HG03521 (cell line): ENCODE measurements around the gene KCNIP3.
"Not testable (repeated sequence)": the region's sequence is repeated elsewhere in the genome, so short reads cannot be mapped to it uniquely, and the experiment has no call there.

Experiments
- ATAC-seq: cut with Tn5 transposase; IDR thresholded peaks from one replicate; pipeline ENCODE4 v1.9.1; 2021; ENCODE audit warnings: mild to moderate bottlenecking, moderate library complexity; ENCODE audit not compliant: unreplicated experiment

KCNIP3 gene

DNA sequence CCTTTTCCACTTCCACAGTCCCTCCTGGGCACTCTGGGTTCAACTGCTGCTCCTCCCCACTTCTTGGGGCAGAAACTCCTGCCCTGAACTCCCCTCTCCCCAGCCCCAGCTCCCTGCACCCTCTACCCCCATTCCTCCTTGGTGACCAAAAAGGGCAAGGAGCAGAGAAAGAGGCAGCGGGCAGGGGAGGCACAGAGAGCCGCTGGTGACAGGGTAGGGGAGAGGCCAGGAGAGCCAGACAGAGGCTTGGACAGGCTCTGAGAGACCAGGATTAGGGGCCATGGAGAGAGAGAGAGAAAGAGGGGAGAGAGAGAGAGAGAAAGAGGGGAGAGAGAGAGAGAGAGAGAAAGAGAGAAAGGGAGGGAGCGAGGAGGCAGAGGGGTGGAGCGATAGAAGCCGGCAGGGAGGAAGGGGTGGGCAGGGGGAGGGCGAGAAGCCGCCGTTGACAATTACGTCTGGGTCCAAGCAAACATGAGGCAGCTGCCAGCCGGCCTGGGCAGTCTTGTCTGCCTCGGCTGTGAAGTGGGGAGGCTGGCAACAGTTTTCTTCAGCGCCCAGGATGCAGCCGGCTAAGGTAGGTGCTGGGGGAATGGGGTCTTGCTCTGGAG lies at the start of gene KCNIP3:
KCNIP3 (plus strand) TSS at position 468 of the 608 bp plus-strand sequence; CDS start at position 560, 92 bp downstream.
- no peak for ATAC-seq

DNA sequence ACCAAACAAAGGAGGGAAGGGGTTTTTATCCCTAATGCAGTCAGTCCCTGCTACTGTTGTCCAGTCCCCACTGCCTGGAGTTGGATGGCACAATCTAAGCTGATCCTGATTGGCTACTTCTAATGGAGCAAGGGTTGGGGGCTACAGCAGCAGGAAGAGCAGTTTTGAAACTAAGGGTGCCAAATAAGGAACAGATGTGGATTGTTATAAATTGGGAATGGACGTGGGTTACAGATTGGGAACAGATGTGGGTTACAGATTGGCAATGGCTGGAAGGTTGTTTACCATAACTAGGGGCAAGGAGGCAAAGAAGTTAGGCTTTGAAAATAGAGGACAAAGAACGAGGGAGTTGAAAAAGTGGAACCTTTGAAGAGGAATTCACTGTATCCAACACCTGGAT lies 38.9 kb upstream of the KCNIP3 start:
- no peak for ATAC-seq

DNA sequence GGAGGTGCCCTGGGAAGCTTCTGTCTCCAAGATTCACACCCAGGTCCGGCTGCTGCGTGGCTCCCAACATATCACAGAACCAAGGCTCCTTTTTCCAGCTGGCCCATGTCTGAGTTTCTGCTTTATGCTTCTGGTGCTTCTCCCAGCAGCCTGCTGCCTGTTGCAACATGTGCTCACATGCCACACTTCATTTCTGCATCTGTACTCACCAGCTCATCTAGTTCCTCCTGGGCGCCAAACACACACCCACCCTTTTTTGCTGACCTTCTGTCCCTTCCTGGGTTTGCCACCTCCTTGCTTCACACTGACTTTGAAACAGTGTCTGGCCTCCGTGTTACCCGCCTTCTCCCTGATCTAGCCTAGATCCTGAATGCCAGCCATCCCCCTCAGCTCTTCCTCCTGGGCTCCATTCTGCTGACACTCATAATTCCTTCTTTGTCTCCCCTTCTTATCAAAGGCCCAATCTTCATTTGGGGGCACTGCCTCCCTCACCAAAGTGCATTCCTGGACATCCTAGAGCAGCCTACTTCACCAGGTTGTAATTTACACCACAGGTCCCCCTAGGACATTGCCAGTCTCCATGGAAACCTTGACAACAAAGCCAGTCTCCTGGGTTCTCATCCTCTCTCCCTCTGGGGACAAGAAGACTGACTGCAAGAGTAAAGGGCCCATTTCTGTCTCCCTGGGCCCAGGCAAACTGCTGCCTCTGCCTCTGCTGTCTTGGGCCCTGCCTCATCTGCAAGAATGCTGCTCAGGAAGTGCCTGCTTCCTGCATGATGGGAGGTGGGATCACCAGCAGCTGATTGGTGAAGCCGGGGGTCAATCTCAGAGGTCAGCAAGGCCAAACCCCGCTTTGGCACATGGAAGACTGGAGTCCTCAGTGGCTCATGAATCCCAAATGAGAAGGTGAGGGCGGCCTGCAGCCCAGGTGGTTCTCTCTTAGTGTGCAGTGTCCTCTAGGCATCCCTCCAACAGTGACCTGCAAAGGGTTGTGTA lies 36.8 kb upstream of the KCNIP3 start:
- ATAC-seq = no peak

DNA sequence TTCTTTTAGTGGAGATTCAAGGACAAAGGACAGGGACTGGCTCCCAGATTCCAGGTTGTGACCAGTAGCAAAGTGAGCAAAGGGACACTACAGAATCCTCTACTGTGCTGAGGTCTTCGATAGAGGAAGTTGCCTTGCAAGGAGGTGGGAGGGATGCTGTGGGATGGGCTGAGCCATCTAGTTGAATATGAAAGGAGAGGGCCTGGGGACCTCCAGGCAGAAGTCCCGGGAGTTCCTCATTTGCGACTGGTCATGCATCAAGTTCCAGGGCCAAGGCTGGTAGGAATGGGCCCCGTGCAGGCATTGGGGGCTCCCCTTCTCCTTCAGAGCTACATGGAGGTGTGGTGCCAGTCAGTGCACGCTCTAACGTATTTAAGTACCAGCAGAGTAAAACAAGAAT lies 35.5 kb upstream of the KCNIP3 start:
- ATAC-seq = no peak

DNA sequence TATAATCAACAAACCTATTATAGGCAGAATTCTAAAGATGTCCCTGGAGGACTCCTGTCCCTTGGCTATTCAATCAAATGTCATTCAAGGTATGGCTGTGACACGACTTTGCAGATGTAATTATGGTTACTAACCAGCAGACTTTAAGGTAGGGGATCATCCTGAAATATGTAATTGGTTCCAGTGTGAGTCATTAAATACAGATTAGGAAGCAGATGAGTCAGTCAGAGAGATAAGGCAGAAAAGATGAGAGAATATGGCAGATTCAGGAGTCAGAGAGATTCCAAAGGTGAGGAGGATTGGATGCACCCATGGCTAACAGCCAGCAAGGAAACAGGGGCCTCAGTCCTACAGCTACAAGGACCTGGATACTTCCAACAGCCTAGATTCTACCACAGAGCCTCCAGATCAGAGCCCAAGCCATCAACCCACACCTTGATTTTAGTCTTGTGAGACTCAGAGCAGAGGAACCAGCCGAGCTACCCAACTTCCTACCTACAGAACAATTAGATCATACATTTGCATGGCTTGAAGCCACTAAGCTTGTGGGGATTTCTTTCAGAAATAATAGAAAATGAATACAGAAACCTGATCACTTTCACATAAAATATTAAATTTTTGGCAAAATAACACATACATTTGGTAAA lies 34.1 kb upstream of the KCNIP3 start:
- no peak for ATAC-seq

DNA sequence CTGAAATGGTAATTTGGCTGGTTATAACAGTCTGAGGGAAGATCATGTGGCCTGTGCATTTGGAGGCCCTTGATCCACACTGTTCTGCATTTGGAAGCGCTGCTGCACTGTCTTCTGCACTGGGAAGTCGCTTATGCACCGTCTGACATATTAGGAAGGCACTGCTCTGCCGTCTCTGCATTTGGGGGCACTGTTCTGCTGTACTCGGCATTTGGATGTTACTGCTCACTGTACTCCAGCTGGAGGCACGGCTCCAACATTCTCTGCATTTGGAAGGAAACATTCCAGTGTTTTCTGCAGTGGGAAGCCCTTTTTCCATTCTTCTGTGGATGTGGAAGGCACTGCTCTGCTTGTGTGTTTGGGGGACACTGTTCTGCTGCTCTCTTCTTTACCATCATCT lies 32.5 kb upstream of the KCNIP3 start:
- ATAC-seq = no peak

DNA sequence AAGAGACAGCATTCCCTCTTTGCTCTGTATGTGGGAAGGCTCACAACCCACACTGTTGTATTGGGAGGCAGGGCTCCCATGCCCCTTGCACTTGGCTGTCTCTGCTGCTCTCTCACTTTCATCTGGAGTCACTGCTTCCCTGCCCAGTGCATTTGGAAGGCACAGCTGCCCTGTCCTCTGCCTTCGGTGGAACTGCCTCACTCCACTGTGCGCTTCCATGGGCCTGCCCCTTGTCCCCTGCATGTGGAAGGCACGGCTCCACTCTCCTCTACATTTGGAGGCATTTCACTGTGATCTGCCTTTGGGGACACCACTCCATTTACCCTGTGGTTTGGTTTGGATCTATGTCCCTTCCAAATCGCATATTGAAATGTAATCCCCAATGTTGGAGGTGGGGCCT lies 32.0 kb upstream of the KCNIP3 start:
- ATAC-seq = no peak

DNA sequence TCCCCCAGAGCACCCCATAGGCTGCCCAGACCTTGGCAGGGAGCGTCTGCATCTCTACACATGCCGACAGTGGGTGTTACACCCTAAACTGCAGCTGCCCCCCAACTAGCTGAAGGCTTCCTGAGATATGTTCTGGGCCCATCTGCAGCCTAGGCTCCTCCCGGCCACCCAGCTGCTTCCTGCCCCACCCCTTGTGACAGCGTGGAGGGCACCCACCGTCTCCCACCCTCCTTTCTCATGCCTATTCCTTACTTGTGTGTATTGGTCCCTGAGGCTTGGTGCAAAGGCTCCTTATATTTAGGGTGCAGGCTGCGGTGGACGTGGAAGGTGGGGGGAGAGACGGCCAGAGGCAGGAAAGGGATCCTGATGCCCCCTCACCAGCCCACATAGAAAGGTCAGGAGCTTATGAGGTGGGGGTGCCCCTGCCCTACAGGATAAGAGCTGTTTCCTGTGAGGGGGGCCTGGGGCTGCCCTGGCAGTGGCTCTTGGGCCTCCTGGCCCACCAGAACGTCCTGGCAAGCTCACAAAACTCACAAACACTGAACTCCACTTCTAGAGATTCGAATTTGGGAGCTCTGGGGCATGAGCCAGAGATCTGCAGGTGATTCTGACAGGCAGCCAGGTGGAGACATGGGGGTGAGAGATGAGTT lies 30.2 kb upstream of the KCNIP3 start:
- ATAC-seq = no peak

DNA sequence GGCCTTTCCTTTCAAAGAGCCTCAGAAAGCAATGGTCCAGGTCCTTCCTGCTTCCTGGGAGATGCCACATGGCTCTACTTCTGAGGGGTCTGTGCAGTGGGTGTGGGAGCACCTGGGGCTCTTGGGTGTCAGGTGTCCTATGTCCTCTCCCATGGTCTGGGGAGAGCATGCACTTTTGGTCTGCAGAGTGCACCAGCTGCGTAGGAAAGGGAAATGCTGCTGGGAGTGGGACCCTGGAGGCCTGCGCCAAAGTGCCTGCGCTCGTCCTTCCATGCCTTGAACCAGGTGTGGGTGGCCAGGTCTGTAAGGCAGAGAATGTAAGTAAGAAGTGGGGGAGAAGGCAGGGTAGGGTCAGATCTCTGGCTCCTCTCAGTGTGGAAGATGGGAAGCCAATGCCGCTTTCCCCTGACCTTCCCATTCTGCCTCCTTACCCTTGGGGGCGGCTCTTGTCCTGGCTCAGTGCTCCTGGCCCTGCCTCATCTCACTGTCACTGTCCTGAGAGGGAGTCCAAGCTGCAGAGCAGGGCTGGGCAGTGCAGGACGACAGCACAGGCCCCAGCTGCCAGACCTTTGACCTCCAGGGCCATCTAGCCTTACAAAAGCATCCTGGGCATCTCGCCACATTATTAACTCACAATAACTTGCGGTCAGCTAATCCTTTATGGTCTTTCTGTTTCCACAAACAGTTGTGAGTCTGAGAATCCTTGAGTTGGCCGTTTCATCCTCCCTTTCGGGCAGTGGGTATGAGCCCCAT lies 29.5 kb upstream of the KCNIP3 start:
- ATAC-seq = no peak

DNA sequence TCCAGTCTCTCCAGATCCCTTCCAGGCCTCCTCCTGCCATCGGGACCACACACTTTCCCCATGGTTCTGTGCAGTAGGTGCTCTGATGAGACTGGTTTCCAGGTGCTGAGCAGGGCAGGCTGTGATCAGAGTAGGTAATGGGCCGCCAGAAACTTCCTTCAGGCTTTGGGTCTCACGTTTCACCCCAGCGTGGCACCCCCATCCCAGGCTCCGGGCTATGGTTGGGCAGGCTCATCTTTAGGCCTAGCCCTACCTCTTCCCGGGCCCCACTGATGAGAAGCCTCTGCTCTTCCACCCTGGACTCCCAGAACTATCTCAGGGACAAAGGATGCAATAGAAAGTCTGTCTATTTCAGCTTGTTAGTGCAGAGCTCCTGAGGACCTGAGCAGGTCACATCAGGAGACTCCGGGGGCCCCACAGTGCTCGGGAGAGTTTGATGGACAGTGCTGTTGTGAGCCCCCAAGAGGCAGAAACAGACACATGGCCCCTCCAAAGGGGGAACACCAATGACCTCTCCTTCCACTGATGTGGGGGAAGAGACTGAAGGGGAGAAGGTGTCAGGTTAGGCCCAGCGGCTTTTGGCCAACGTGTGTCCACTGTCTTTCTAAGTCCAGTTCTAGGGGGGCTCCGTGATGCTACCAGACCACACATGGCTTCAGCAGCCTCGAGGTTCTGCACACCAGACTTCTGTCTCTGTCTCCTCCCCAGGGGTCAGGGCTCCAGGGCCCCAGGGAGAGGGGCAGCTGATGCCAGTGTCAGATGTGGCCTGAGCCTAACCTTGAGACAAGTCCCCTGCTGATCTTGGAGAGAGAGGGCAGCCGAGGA lies 28.7 kb upstream of the KCNIP3 start:
- no peak for ATAC-seq

DNA sequence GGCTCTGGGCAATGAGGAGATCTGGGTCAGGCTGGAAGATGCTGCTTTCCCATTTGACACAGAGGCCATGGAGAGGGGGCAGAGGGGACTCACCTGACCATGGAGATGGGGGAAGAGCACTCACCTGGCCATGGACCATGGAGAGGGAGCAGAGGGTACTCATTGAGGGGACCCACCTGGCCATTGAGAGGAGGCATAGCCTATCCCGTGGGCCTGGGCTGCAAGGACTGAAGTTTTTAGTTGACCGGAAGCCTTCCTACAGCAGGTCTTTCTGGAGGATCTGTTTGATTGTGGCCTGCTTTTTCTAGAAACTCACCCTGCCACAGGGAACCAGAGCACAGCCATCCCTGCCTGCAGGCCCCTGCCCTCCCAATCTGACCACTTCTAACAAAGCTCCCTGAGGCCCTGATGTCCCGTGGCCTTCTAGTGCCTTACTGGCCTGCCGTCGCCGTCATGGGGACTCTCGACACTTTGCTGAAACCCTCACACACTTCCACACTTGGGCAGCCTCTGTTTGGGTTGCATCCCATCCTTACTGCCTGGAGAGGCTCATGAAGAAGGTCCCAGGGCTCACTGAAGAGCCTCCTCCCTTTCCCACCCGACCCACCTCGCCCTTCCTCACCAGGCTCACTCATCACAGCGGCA lies 28.0 kb upstream of the KCNIP3 start:
- no peak for ATAC-seq

DNA sequence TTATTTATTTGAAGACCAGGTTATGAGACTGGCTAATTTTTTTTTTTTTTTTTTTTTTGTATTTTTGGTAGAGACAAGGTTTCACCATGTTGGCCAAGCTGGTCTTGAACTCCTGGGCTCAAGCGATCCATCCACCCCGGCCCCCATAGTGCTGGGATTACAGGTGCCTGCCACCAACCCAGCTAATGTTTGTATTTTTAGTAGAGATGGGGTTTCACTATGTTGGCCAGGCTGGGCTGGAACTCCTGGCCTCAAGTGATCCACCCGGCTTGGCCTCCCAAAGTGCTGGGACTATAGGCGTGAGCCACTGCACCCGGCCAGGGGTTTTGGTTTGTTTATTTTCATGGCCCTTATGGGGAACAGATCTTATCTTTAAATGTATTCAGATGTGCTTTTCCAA lies 27.4 kb upstream of the KCNIP3 start:
- ATAC-seq = not testable (repeated sequence)

DNA sequence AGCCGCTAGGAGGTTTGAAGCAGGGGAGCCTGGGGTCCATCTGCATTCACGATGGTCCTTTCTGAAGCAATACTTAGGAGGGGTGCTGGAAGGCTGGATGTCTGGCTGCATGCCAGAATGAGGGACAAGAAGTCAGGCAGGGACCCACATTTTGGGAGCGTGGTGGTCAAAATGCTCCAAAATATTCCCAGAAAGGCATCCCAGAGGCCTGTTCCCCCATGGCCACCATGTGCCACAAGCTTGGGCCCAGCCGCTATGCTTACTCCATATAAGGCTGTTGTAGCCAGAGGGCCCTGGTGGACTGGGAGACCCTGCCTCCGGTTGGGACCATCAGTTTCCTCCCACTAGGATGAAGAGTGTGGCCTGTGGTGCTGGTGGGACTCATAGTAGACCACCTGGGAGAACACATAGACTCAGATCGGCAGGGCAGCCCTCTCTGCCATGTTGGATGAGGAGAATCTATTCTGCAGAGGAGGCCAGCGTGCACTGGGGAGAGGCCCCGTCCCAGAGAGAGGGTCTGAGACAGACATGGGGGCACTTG lies 26.5 kb upstream of the KCNIP3 start:
- ATAC-seq = no peak

DNA sequence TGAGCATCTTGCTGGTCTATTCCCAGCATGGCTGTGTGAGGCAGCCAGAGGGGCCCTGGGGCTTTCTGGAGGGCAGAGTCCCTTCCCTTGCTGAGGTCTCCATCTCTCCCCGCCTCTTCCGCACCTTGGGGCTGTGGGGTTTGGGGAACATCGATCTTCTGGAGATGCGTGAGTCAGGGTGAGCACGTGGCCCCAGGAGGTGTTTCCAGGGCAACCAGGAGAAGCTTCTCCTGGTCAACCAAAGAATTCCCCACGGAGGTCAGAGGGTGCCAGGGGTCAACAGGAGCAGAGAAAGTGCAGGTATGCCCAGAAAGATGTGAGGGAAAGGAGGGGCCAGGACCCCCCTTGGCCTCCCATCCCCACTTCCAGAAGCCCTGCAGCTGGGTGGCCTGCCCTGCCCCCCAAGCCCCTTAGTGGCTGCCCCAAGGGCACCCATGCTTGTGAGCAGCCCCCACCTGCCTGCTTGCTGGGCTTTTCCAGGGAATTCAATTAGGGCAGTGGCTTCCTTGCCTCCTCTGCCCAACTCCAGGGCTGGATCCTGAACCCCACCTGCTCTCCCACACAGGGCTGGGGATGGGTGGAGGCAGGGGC lies 25.7 kb upstream of the KCNIP3 start:
- no peak for ATAC-seq

DNA sequence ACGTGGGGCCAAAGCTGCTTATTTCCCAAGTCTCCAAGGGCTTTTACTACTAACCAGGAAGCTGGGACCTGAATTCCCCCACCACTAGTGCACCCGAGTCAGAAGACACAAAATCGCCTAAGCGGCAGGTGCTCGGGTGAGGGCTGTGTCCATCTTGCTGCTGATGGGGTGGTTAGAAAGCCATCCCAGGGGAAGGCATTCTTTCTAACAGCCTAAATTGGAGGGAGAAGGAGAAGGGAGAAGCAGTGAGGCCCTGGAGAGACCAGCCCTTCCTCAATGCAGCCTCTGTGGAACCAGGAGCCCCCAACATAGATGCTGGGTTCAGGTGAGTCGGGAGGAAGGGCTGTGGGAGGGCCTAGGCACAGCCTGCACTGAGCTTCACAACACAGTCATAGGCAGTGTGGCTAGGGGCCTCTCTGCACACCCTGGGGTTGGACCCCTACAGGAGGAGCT lies 24.8 kb upstream of the KCNIP3 start:
- no peak for ATAC-seq

DNA sequence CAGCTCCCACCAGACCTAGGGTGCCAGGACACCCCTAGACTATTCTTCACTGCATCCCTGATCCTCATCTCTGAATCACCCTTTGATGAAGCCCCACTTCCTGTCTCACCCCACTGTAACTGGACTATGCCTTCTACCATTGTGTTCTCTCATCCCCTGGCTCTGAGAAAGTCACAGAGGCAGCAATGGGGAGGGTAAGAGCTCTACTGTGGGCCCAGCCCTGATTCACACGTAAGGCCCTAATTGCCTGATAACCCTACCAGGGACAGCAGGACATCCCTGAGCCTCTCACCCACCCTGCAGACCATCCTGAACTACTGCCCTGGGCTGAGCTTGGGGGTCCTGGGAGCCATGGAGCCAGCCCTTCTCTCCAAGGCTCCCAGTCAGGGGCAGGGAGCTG lies 24.4 kb upstream of the KCNIP3 start:
- ATAC-seq = no peak

DNA sequence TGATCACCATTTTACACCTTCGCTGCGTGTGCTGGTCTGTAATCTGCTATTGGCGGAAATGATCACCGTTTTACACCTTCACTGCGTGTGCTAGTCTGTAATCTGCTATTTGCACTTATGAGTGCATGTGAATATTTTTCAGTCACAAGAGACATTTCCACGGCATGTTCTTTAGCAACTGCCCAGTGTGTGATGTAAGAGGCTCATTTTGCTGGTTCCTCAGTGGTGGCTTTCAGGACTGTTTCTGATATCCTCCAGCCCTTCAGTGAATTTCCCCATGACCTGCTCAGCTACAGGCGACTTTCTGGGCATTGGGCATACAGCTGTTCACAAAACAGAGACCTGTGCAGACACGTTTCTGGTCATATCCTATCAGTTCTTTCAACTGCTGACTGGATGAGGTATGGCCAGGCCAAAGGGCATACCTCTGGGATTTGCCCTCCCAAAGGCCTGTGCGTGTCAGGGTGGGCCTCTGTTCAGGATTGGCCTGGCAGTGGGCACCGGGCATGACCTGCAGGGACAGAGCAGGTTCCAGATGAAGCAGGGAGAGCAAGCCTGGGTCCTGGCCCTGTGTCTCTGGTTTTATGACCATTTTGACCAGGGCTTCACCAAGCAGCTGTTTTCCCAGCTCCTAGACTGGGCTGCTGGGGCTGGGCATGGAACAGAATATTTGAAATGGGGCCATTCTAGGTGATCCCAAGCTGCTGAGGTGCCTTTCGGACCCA lies 23.4 kb upstream of the KCNIP3 start:
- ATAC-seq = no peak
